ENCODE measurements around the gene CCNF.

- TF ChIP-seq CTCF (IDR thresholded peaks at IDR 0.05) (no peak), POLR2A (IDR thresholded peaks at IDR 0.05) (no peak)
Measured at GRCh38 chr16:2478279-2478678, 49.0 kb downstream of the CCNF start.

Measured in body of pancreas (tissue), 4 donors.